HUES6 (cell line): ENCODE data around the gene MYL12A.

Source experiments
- H3K27ac ChIP-seq: 2 replicates; pipeline ENCODE4 v1.7.0; 2013; ENCODE audit warnings: low read depth, mild to moderate bottlenecking, low read length, inconsistent platforms
- H3K27me3 ChIP-seq: 2 replicates; pipeline ENCODE4 v1.6.1; 2013; ENCODE audit warnings: low read length; ENCODE audit not compliant: control insufficient read depth, insufficient read depth
- H3K36me3 ChIP-seq: 2 replicates; pipeline ENCODE4 v1.6.1; 2013; ENCODE audit warnings: low read length; ENCODE audit not compliant: control insufficient read depth, insufficient read depth
- H3K4me1 ChIP-seq: 2 replicates; pipeline ENCODE4 v1.6.1; 2013; ENCODE audit warnings: low read length; ENCODE audit not compliant: control insufficient read depth, insufficient read depth
- H3K4me3 ChIP-seq: 2 replicates; pipeline ENCODE4 v1.5.1; 2013; ENCODE audit warnings: low read depth, low read length
- H3K9ac ChIP-seq: one replicate; pipeline ENCODE4 v1.6.1; 2013; ENCODE audit warnings: mild to moderate bottlenecking, low read length
- H3K9me3 ChIP-seq: 2 replicates; pipeline ENCODE4 v1.6.1; 2013; ENCODE audit warnings: low read depth, low read length; ENCODE audit not compliant: control insufficient read depth, insufficient read depth

MYL12A gene

DNA sequence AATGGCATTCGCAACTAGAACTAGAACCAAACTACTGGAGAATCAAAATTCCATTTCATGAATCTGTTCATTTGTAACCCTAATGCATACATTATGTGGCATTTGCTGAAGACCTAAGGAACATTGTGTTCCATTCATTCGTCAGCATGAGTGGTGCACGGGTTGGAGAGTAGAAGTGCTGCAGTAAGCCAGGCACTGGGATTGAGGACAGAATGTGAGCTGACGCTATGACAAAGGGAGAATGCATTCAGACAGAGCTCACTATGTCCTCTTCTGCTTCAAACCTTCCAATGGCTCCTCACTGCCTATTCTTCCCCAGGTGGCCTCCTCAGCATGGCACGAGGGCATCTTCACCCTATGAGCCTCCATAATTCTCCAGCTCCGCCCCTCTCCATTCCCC is 21.6 kb upstream of the MYL12A start:
- H3K27ac ChIP-seq, result no peak overlapping the region
- H3K27me3 ChIP-seq, result no peaks in the 10 kb centered on the region
- no peaks in the 10 kb centered on the region for H3K36me3 ChIP-seq
- H3K9ac ChIP-seq, result no peak overlapping the region
- H3K4me3 ChIP-seq, result no peak overlapping the region
- no peaks in the 10 kb centered on the region for H3K9me3 ChIP-seq
- peaks cover 1% of the 10 kb centered on the region; the same call in 1 of the 2 replicates for H3K4me1 ChIP-seq

DNA sequence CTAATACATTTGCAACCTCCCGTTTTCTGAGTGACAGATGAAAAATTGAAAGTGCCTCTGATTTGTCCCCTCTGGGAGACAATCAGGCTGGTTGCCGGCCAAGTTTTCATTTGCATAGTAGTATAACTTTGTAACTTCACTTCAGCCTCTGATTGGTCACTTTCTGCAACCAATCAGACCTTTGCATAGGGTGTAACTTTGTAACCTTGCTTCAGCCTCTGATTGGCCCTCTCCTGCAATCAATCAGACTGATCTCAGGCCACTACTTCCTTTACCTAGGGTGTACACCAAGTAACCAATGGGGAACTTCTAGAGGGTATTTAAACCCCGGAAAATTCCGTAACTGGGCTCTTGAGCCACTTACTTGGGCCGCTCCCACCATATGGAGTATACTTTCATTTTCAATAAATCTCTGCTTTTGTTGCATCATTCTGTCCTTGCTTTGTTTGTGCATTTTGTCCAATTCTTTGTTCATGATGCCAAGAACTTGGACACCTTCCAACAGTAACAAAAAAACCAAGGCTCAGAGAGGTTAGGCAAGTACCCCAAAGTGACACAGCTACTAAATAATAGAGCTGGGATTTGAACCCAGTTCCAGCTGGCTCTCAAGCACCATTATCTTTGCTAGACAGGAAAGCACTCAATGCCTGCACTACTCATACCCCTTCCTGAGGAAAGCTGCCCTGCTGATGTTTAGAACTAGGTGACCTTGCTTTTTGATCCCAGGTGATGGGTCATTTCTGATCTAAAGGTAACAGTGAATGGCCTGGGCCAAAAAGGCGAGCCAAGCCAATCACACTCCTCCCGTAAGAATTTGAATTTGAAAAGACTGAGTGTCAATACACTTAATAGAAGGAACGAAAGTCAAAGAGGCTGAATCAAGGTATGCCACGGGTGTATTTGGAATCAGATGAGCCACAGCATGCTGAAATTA is 16.9 kb upstream of the MYL12A start:
- Histone ChIP-seq H3K27ac (no peak overlapping the region), H3K9me3 (no peaks in the 10 kb centered on the region), H3K27me3 (no peaks in the 10 kb centered on the region), H3K4me3 (no peak overlapping the region), H3K9ac (no peak overlapping the region), H3K4me1 (peaks cover 5% of the 10 kb centered on the region; the same call in 1 of the 2 replicates), H3K36me3 (no peaks in the 10 kb centered on the region)

DNA sequence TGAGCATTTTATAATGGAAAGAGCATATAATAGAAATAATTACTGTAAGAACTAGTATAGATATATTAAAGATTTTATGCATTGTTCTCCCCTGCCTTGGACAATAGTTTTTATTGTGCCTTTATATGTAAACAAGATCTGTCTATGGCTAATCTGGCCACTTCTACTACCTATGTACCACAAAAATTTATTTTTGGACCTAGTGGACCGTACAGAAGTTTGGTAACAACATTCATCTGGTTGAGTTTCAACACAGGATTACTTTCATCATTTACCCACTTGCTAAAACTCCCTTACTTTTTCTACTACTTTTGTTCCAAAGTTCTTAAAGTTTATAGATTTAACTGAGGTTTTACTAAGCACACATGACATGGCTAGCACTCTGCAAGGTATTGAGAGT is 14.6 kb upstream of the MYL12A start:
- H3K27ac ChIP-seq, result no peak overlapping the region
- H3K27me3 ChIP-seq, result no peaks in the 10 kb centered on the region
- peaks cover 5% of the 10 kb centered on the region; the same call in 1 of the 2 replicates for H3K9me3 ChIP-seq
- no peak overlapping the region for H3K9ac ChIP-seq
- peaks cover 5% of the 10 kb centered on the region; the same call in 1 of the 2 replicates for H3K4me1 ChIP-seq
- H3K4me3 ChIP-seq, result no peak overlapping the region
- H3K36me3 ChIP-seq, result no peaks in the 10 kb centered on the region

DNA sequence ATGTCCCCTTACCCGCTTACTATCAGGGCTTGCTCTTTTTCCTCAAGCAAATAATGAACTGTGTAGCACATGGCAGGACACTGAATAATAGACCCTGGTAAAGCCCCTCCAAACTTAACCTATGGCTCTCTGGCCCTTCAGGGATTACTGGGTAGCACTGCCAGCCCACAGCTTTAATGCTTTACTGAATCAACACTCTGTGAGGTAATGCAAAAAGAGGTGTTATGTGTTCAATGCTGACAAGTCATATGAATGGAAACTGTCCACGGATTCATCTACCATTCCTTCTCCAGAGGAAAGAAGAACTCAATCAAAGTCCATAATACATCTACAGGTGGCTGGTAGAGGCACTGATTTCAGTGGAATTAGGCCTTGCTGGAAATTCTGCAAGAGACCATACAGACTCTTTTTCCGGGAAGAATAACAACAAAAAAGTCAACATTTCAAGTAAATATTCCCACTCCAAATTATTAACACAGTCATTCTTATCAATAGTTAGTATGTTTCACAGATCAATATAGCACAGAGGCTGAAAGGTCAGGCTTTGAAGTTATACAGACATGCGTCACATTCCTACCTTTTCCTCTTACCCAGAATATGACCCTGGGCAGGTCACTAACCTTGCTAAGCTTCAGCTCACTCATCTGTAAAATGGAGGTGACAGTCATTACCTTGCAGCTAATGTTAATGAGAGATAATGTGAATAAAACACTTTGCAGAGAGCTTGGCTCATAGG is 14.0 kb upstream of the MYL12A start:
- Histone ChIP-seq H3K27ac (no peak overlapping the region), H3K4me1 (peaks cover 5% of the 10 kb centered on the region; the same call in 1 of the 2 replicates), H3K27me3 (no peaks in the 10 kb centered on the region), H3K9me3 (peaks cover 7% of the 10 kb centered on the region; the same call in 1 of the 2 replicates), H3K36me3 (no peaks in the 10 kb centered on the region), H3K9ac (no peak overlapping the region), H3K4me3 (no peak overlapping the region)

DNA sequence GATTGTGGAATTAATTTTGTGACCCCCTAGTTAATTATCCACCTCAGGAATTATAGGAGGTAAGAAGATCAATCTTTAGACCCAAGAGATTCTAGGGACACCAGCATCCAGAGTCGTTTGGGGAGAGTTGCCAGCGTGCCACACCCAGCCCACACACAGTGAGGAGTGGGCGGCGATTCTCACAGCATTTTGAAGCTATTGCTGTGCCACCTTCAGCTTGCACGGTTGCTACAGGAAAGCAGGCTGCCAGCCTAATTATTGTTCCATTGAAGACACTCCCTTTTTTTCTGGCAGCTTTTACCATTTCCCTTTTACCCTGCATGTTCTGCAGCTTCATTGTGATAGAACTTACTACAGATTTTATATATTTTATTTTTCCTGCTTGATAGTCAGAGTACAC is 13.1 kb upstream of the MYL12A start:
- H3K9ac ChIP-seq, result no peak overlapping the region
- no peaks in the 10 kb centered on the region for H3K27me3 ChIP-seq
- no peak overlapping the region for H3K27ac ChIP-seq
- H3K4me3 ChIP-seq, result no peak overlapping the region
- peaks cover 5% of the 10 kb centered on the region; the same call in 1 of the 2 replicates for H3K4me1 ChIP-seq
- peaks cover 10% of the 10 kb centered on the region; the same call in 1 of the 2 replicates for H3K9me3 ChIP-seq
- H3K36me3 ChIP-seq, result no peaks in the 10 kb centered on the region

DNA sequence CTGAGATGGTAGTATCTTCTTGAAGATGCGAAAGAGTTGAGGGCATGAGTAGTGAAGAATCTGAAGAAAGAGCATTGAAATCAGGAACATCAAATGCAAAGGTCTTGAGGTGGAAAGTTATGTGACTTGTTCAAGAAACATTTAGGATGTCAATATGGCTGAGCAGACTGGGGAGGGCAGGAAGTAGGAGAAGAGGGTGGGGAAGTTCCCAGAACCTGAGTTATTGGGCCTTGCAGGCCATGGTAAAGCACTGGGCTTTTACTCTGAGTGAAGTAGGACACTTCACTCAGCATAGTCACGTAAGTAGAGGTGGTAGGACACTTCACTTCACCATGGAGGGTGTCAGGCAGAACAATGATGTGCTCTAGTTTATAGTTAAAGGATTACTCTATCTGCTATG is 11.8 kb upstream of the MYL12A start:
- Histone ChIP-seq H3K27me3 (no peaks in the 10 kb centered on the region), H3K4me3 (no peak overlapping the region), H3K4me1 (peaks cover 5% of the 10 kb centered on the region; the same call in 1 of the 2 replicates), H3K9me3 (peaks cover 18% of the 10 kb centered on the region; the same call in 1 of the 2 replicates), H3K9ac (no peak overlapping the region), H3K27ac (no peak overlapping the region), H3K36me3 (no peaks in the 10 kb centered on the region)

DNA sequence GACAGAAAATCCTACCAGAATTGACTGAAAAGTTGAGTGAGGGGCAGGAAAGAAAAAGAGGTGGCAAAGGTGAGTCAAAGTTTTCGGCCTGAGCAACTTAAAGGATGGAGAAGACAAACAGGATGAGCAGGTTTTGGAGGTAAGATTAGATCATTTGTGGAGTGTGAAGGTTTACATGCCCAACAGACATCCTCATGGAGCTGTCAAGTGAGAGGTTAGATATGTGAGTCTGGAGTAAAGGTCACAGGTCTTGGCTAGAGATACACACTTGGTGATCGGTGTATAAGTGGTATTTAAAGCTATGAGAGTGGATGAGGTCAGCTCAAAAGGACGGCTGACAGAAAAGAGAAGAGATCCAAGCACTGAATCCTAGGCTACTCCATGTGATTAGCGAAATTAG is 11.1 kb upstream of the MYL12A start:
- H3K9me3 ChIP-seq, result peaks cover 24% of the 10 kb centered on the region

DNA sequence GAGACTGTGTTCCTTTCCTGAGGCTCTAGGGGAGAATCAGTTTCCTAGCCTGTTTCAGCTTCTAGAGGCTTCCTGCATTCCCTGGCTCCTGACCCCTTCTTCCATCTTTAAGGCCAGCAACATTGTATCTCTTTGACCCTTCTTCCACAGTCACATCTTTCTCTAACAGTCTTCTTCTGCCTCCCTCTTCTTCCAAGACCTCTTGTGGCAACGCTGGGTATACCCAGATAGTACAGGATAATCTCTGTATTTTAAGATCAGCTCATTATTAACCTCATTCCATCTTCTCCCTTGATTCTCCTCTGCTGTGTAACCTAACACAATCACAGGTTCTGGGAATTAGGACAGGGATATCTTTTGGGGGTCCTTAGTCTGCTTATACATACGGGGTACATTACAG is 8.9 kb upstream of the MYL12A start:
- peaks cover 35% of the 10 kb centered on the region for H3K9me3 ChIP-seq
- no peak overlapping the region for H3K4me3 ChIP-seq
- H3K36me3 ChIP-seq, result no peaks in the 10 kb centered on the region; the same call in 1 of the 2 replicates
- H3K9ac ChIP-seq, result no peak overlapping the region
- no peaks in the 10 kb centered on the region for H3K27me3 ChIP-seq
- no peak overlapping the region for H3K27ac ChIP-seq
- H3K4me1 ChIP-seq, result no peaks in the 10 kb centered on the region

More for the DNA sequence above, 11.1 kb upstream of the MYL12A start:
- H3K9ac ChIP-seq, result no peak overlapping the region
- H3K27me3 ChIP-seq, result no peaks in the 10 kb centered on the region
- H3K27ac ChIP-seq, result no peak overlapping the region
- H3K4me3 ChIP-seq, result no peak overlapping the region
- no peaks in the 10 kb centered on the region for H3K4me1 ChIP-seq
- H3K36me3 ChIP-seq, result no peaks in the 10 kb centered on the region; the same call in 1 of the 2 replicates

DNA sequence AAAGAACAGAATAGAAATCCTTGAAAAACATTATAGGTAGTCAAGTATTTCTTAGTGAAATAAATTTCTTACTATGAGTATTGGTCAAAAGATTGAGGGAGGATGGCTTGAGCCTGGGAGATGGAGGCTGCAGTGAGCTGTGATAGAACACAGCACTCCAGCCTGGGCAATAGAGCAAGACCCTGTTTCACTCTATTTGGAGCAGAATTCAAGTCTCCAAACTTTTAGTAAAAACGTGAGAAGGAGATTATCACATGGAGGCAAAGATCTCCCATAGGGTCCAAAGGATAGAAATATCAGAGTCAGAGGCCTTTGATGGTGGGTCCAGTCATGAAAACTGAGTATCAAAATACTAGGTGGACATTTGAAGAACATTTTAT is 2.4 kb upstream of the MYL12A start:
- H3K36me3 ChIP-seq, result peaks cover 5% of the 10 kb centered on the region
- peaks cover 24% of the 10 kb centered on the region for H3K9me3 ChIP-seq
- H3K9ac ChIP-seq, result no peak overlapping the region
- no peaks in the 10 kb centered on the region for H3K27me3 ChIP-seq
- no peak overlapping the region for H3K27ac ChIP-seq
- H3K4me3 ChIP-seq, result peak overlapping the region; percentile 78
- H3K4me1 ChIP-seq, result peaks cover 1% of the 10 kb centered on the region; the same call in 1 of the 2 replicates

DNA sequence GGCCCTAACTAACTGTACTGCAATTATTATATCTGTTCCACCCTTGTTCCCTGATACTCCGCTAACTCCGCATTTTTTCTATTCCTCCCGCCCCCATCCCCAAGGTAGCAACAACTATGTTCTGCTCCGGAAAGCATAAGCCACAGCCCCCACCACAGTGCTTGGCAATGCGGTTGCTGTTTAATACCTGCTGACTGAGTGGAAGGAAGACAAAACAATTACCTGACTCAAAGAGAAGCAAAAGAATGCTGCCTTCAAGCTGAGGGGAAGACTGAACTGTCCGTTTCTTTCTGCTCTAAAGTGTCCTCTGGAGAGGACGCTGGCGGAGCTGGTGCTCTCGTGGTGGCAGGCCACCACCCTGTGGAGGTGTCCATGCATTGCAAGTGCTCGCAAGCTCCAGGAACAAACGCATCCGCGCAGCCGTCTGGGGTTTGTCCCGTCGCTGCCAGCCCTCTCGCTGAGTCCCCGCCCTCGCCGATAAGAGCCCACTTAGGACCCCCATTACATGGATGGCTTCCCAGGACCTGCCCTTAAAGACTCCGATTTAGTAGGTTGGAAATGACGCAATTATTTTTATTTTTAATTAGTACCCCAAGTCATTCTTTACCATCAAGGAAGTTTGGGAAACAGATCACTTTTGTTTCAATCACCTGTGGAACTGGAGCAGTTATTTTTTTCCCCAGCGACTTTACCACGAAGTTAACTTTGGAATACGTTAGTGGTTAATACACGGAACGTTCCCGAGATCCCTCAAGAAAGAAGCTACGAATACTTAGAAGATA is 1.6 kb upstream of the MYL12A start:
- H3K9ac ChIP-seq, result peak overlapping the region; percentile 99
- no peaks in the 10 kb centered on the region for H3K27me3 ChIP-seq
- no peak overlapping the region; the same call in 1 of the 2 replicates for H3K27ac ChIP-seq
- peaks cover 15% of the 10 kb centered on the region for H3K9me3 ChIP-seq
- peaks cover 8% of the 10 kb centered on the region; the same call in 1 of the 2 replicates for H3K4me1 ChIP-seq
- H3K4me3 ChIP-seq, result peak overlapping the region; percentile 78
- H3K36me3 ChIP-seq, result peaks cover 11% of the 10 kb centered on the region
